Heart left ventricle (tissue), 16 donors: ENCODE measurements around the gene TRAM2. TPM values are rescaled to one million over a fixed set of nuclear protein-coding genes. Genes with fewer than 3 reads are reported as not detected.

Source experiments
- ATAC-seq, 4 donors: fragments of 200-7000 bp; cut with Tn5 transposase; one replicate each; pipeline ENCODE4 v1.9.1; 2020 to 2022; ENCODE audit warnings: moderate library complexity in 4 of 4, mild to moderate bottlenecking in 3 of 4, moderate number of reproducible peaks in 1 of 4
- DNase-seq, 5 donors: peaks; one replicate each; pipeline ENCODE4 v3.0.0-alpha.2; 2020
- H3K27ac ChIP-seq, 12 donors: fragments of 200-600 bp; sonication (generic) in 4 of 12; one replicate each; pipeline versions ENCODE4 v1.5.0 to v1.8.0; 2016 to 2022; ENCODE audit warnings: mild to moderate bottlenecking in 2 of 12
- H3K27me3 ChIP-seq, 9 donors: fragments of 200-600 bp; sonication (generic) in 2 of 9; one replicate each; pipeline versions ENCODE4 v1.5.1 to v1.8.0; 2016 to 2022; ENCODE audit warnings: mild to moderate bottlenecking in 3 of 9
- H3K36me3 ChIP-seq, 9 donors: fragments of 200-600 bp; sonication (generic) in 2 of 9; one replicate each; pipeline versions ENCODE4 v1.5.0 to v1.8.0; 2018 to 2022; ENCODE audit warnings: mild to moderate bottlenecking in 2 of 9
- H3K4me1 ChIP-seq, 12 donors: fragments of 200-600 bp; sonication (generic) in 4 of 12; one replicate each; pipeline versions ENCODE4 v1.5.0 to v1.8.0; 2016 to 2022; ENCODE audit warnings: mild to moderate bottlenecking in 3 of 12
- H3K4me3 ChIP-seq, 12 donors: fragments of 200-600 bp; sonication (generic) in 4 of 12; one replicate each; pipeline versions ENCODE4 v1.5.0 to v1.8.0; 2017 to 2022; ENCODE audit warnings: mild to moderate bottlenecking in 9 of 12, moderate library complexity in 4 of 12
- H3K9me3 ChIP-seq, 12 donors: fragments of 200-600 bp; sonication (generic) in 4 of 12; one replicate each; pipeline versions ENCODE4 v1.5.0 to v1.8.0; 2016 to 2022; ENCODE audit warnings: mild to moderate bottlenecking in 1 of 12
- CTCF ChIP-seq, 12 donors: fragments of 200-600 bp; sonication (generic) in 4 of 12; IDR thresholded peaks; one replicate each; pipeline versions ENCODE4 v1.5.0 to v1.8.0; 2018 to 2022; ENCODE audit warnings: antibody characterized with exemption in 12 of 12, mild to moderate bottlenecking in 5 of 12
- POLR2A ChIP-seq, 2 donors: fragments of 450-650 bp; IDR thresholded peaks; one replicate each; pipeline ENCODE4 v1.6.1; 2017; ENCODE audit warnings: antibody characterized with exemption in 2 of 2, mild to moderate bottlenecking in 2 of 2, moderate library complexity in 2 of 2
- WGBS, 4 donors: extraction: QIAGEN DNeasy Blood & Tissue Kit in 2 of 4; methylation state at CpG; one replicate each; pipeline versions ENCODE4 v1.1.5 to v1.1.7; 2013 to 2018; 5-methylcytosine and 5-hydroxymethylcytosine counted together
- intact Hi-C, 10 donors: fragments of 100-400 bp; cut with DNase I; formaldehyde crosslinking; loops; one replicate each; pipeline versions ENCODE4 v1.11.1 to v1.14.2; 2022
- polyA plus RNA-seq, 2 donors: library from polyadenylated mRNA; stranded (reverse); fragments of 200-250 nt; gene quantifications; one replicate each; pipeline ENCODE4 v1.2.3, GENCODE V29; 2013
- total RNA-seq, 9 donors: library from RNA; depleted of rRNA in 2 of 9; stranded (reverse); fragments of >200 nt in 2 of 9; fragmentation: NEBNext Ultra II Directional in 3 of 9; extraction: Animal tissue kit (Norgen Biotek cat#: 25700) in 3 of 9; gene quantifications; one replicate each; pipeline versions ENCODE4 v1.1.0 to v1.2.4, GENCODE V29; 2016 to 2023
- donor health status: ischemic (EF 13 %, LVEDD 7.1; RV severe dilation, severe dysfunction).
- donor health status: healthy with polysubstance abuse.
- donor health status: DM: no; HTN: yes; CAD: no.
- donor health status: DM: no; HTN: no; CAD: no.
- donor health status: ischemic (EF 25% LVEDD 6.9; RV normal size, moderate dysfunction).
- donor health status: ischemic (EF 25% LVEDD 5.7; RV mildly dilated, moderate dysfunction).
- donor health status: healthy.
- donor health status: DM: yes; HTN: yes; CAD: no.
- donor health status: ischemic (EF 35%, LVEDD 5.7; RV mildly dilated, moderate dysfunction).
- donor health status: nonischemic (EF 11% LVEDD 7.7; RV severe dilation, severe dysfunction).
- donor health status: DM: yes; HTN: yes; CAD: no.
- donor health status: PGD.
- donor health status: ischemic (EF 29% LVEDD 5.4; RV normal size, mild dysfunction).
- donor health status: nonischemic (EF 23%, LVEDD 6.1; RV moderate dilation, normal function).

TRAM2 gene
- total and polyA plus RNA-seq, 11 donors: 4.7 to 19.0 (median 12.1) TPM

- DNase-seq (no peak), ATAC-seq (no peak)
- intact Hi-C loops: no loop called here
- H3K4me1 ChIP-seq: peaks cover 0 to 54% (median 38%) of the 10 kb centered on the region in 12 donors
- no peak overlapping the region for H3K4me3 ChIP-seq
- no peak overlapping the region for H3K27ac ChIP-seq
- 89 to 95% (median 91%) methylated on average over 6 of the region's 6 CpGs for WGBS, 4 donors
- TF ChIP-seq POLR2A (IDR thresholded peaks at IDR 0.05) (no peak), CTCF (IDR thresholded peaks at IDR 0.05) (no peak)
- no peaks in the 10 kb centered on the region for H3K27me3 ChIP-seq
- H3K36me3 ChIP-seq: peaks cover 0 to 24% (median 19%) of the 10 kb centered on the region in 9 donors
- H3K9me3 ChIP-seq: no peaks in the 10 kb centered on the region
Observed at GRCh38 chr6:52536424-52536916, 40.4 kb downstream of the TRAM2 start.

GRCh38 chr6:52535711-52536423, 41.0 kb downstream of the TRAM2 start:
- no peaks in the 10 kb centered on the region for H3K9me3 ChIP-seq
- H3K27me3 ChIP-seq: no peaks in the 10 kb centered on the region
- TF ChIP-seq CTCF (IDR thresholded peaks at IDR 0.05): no peak
- no peak for TF ChIP-seq POLR2A (IDR thresholded peaks at IDR 0.05)
- no peak for DNase-seq
- H3K4me3 ChIP-seq: no peak overlapping the region
- no peak for ATAC-seq
- peaks cover 0 to 48% (median 35%) of the 10 kb centered on the region in 12 donors for H3K4me1 ChIP-seq
- H3K36me3 ChIP-seq: peaks cover 0 to 24% (median 19%) of the 10 kb centered on the region in 9 donors
- WGBS, 4 donors: 87 to 94% (median 92%) methylated on average over 5 of the region's 5 CpGs
- intact Hi-C loops: no loop called here
- no peak overlapping the region for H3K27ac ChIP-seq

- Histone ChIP-seq H3K9me3 (no peaks in the 10 kb centered on the region), H3K4me3 (no peak overlapping the region), H3K4me1 (peaks cover 0 to 40% (median 30%) of the 10 kb centered on the region in 12 donors), H3K27me3 (no peaks in the 10 kb centered on the region), H3K36me3 (peaks cover 0 to 30% (median 19%) of the 10 kb centered on the region in 9 donors), H3K27ac (no peak overlapping the region)
- no peak for TF ChIP-seq POLR2A (IDR thresholded peaks at IDR 0.05)
- TF ChIP-seq CTCF (IDR thresholded peaks at IDR 0.05): no peak
- intact Hi-C loops: no loop called here
- DNase-seq (no peak), ATAC-seq (peak in 1 of 4 donors; percentile 34)
- WGBS, 4 donors: 66 to 72% (median 69%) methylated on average over 3 of the region's 3 CpGs
Observed at GRCh38 chr6:52534966-52535390, 41.9 kb downstream of the TRAM2 start.

GRCh38 chr6:52534363-52534762, 42.5 kb downstream of the TRAM2 start:
- no peak for ATAC-seq
- WGBS, 4 donors: 97 to 99% (median 98%) methylated on average over 5 of the region's 5 CpGs
- H3K9me3 ChIP-seq: no peaks in the 10 kb centered on the region
- H3K27me3 ChIP-seq: no peaks in the 10 kb centered on the region
- intact Hi-C loops: no loop called here
- no peak for DNase-seq
- TF ChIP-seq CTCF (IDR thresholded peaks at IDR 0.05) (no peak), POLR2A (IDR thresholded peaks at IDR 0.05) (no peak)
- H3K4me1 ChIP-seq: peaks cover 0 to 34% (median 25%) of the 10 kb centered on the region in 12 donors
- H3K36me3 ChIP-seq: peaks cover 0 to 35% (median 19%) of the 10 kb centered on the region in 9 donors
- no peak overlapping the region for H3K27ac ChIP-seq
- no peak overlapping the region for H3K4me3 ChIP-seq
